ENCODE measurements around the gene IFITM1. TPM values are rescaled to one million over a fixed set of nuclear protein-coding genes. Genes with fewer than 3 reads are reported as not detected.
A peak's percentile ranks its signal among the peaks of the same experiment; 100 is the strongest.

Gene IFITM1
- total and polyA plus RNA-seq, 9 of the 15 experiments (the other 6 are each of a cell fraction or from before 2014, with no cell fraction given): 691 to 5,579 (median 974) TPM

DNA sequence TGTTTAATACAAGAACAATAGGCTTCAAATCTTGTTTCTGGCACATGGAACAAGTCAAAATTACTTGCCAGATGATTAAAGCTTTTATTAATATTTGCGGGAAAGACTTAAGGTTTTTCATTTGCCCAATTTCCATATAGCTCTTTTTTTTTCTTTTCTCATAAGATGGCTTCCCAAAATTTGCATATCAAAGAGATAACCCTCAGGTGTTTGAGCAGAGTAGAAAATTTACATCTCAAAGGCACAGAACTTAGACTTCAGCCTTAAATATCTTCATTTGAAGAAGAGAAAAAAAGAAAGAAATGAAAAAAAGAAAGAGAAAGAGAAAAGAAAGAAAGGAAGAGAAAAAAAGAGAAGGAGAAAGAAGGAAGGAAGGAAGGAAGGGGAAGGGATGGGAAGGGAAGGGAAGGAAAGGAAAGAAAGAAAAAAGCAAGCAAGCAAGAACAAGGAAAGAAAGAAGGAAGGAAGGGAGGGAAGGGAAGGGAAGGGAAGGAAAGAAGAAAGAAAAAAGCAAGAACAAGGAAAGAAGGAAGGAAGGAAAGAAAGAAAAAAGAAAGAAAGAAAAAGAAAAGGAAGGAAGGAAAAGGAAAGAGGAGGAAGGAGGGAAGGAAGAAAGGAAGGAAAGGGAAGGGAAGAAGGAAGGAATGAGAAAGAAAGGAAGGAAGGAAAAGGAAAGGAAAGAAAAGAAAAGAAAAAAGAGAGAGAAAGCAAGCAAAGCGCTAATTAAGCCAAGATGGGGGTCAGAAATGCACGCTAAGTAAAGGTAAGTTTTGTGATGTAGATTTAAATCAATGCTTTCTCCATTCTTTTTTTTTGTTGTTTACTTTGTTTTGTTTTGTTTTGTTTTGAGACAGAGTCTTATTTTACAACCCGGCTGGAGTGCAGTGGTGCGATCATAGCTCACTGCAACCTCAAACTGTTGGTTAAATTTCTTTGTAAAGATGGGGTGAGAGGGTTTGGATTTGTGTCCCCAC is 27.0 kb downstream of the IFITM1 start (continued):
- TF ChIP-seq ESRRB (CRISPR knock-in tag; IDR thresholded peaks at IDR 0.05; ENCODE audit: borderline replicate concordance): no peak
- TF ChIP-seq ZNF707 (CRISPR knock-in tag; conservative IDR thresholded peaks at IDR 0.05): no peak
- no peak for TF ChIP-seq ZNF431 (CRISPR knock-in tag; IDR thresholded peaks at IDR 0.05)
- no peak for TF ChIP-seq ETS2 (tag; IDR thresholded peaks at IDR 0.05; ENCODE audit: borderline replicate concordance, poor library complexity, severe bottlenecking)
- no peak for TF ChIP-seq PHF21A (IDR thresholded peaks at IDR 0.05; ENCODE audit: borderline replicate concordance, low read depth)
- TF ChIP-seq PTTG1 (tag; IDR thresholded peaks at IDR 0.05; ENCODE audit: low read depth): no peak
- no peak for TF ChIP-seq OTX1 (CRISPR knock-in tag; IDR thresholded peaks at IDR 0.05)
- TF ChIP-seq ZNF224 (CRISPR knock-in tag; IDR thresholded peaks at IDR 0.05): no peak
- TF ChIP-seq GATAD2A (IDR thresholded peaks at IDR 0.05): peak; percentile 9; the same call in 1 of the 2 replicates
- TF ChIP-seq, protein P1, sequence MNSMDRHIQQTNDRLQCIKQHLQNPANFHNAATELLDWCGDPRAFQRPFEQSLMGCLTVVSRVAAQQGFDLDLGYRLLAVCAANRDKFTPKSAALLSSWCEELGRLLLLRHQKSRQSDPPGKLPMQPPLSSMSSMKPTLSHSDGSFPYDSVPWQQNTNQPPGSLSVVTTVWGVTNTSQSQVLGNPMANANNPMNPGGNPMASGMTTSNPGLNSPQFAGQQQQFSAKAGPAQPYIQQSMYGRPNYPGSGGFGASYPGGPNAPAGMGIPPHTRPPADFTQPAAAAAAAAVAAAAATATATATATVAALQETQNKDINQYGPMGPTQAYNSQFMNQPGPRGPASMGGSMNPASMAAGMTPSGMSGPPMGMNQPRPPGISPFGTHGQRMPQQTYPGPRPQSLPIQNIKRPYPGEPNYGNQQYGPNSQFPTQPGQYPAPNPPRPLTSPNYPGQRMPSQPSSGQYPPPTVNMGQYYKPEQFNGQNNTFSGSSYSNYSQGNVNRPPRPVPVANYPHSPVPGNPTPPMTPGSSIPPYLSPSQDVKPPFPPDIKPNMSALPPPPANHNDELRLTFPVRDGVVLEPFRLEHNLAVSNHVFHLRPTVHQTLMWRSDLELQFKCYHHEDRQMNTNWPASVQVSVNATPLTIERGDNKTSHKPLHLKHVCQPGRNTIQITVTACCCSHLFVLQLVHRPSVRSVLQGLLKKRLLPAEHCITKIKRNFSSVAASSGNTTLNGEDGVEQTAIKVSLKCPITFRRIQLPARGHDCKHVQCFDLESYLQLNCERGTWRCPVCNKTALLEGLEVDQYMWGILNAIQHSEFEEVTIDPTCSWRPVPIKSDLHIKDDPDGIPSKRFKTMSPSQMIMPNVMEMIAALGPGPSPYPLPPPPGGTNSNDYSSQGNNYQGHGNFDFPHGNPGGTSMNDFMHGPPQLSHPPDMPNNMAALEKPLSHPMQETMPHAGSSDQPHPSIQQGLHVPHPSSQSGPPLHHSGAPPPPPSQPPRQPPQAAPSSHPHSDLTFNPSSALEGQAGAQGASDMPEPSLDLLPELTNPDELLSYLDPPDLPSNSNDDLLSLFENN (IDR thresholded peaks at IDR 0.05; ENCODE audit: low read depth in 2 of 2, low read length in 2 of 2): no peak
- TF ChIP-seq, protein P2, sequence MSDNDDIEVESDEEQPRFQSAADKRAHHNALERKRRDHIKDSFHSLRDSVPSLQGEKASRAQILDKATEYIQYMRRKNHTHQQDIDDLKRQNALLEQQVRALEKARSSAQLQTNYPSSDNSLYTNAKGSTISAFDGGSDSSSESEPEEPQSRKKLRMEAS (CRISPR knock-in tag; IDR thresholded peaks at IDR 0.05): no peak
- TF ChIP-seq L3MBTL2 (IDR thresholded peaks at IDR 0.05): no peak
- TF ChIP-seq KDM2B (CRISPR knock-in tag; IDR thresholded peaks at IDR 0.05): no peak
- TF ChIP-seq, protein P3, sequence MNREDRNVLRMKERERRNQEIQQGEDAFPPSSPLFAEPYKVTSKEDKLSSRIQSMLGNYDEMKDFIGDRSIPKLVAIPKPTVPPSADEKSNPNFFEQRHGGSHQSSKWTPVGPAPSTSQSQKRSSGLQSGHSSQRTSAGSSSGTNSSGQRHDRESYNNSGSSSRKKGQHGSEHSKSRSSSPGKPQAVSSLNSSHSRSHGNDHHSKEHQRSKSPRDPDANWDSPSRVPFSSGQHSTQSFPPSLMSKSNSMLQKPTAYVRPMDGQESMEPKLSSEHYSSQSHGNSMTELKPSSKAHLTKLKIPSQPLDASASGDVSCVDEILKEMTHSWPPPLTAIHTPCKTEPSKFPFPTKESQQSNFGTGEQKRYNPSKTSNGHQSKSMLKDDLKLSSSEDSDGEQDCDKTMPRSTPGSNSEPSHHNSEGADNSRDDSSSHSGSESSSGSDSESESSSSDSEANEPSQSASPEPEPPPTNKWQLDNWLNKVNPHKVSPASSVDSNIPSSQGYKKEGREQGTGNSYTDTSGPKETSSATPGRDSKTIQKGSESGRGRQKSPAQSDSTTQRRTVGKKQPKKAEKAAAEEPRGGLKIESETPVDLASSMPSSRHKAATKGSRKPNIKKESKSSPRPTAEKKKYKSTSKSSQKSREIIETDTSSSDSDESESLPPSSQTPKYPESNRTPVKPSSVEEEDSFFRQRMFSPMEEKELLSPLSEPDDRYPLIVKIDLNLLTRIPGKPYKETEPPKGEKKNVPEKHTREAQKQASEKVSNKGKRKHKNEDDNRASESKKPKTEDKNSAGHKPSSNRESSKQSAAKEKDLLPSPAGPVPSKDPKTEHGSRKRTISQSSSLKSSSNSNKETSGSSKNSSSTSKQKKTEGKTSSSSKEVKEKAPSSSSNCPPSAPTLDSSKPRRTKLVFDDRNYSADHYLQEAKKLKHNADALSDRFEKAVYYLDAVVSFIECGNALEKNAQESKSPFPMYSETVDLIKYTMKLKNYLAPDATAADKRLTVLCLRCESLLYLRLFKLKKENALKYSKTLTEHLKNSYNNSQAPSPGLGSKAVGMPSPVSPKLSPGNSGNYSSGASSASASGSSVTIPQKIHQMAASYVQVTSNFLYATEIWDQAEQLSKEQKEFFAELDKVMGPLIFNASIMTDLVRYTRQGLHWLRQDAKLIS (CRISPR knock-in tag; IDR thresholded peaks at IDR 0.05): no peak
- no peak for TF ChIP-seq XRCC3 (IDR thresholded peaks at IDR 0.05)
- no peak for TF ChIP-seq BHLHE40 (IDR thresholded peaks at IDR 0.05; ENCODE audit: low read length)
- TF ChIP-seq KDM1A (IDR thresholded peaks at IDR 0.05): peak in 1 of 2 experiments; percentile 55; a peak in 1 of 4 replicates
- peak; percentile 87 for TF ChIP-seq HLTF (IDR thresholded peaks at IDR 0.05)
- TF ChIP-seq ZNF23 (CRISPR knock-in tag; IDR thresholded peaks at IDR 0.05): no peak
- no peak for TF ChIP-seq HDAC6 (IDR thresholded peaks at IDR 0.05; ENCODE audit: low read depth, low read length)
- peak; percentile 91 for TF ChIP-seq ZC3H8 (IDR thresholded peaks at IDR 0.05)

All from K562 (cell line).